ENCODE data around the gene F13B. TPM values are rescaled to one million over a fixed set of nuclear protein-coding genes. Genes with fewer than 3 reads are reported as not detected.

The F13B gene
- total and polyA plus RNA-seq, 7 donors, result not detected

DNA sequence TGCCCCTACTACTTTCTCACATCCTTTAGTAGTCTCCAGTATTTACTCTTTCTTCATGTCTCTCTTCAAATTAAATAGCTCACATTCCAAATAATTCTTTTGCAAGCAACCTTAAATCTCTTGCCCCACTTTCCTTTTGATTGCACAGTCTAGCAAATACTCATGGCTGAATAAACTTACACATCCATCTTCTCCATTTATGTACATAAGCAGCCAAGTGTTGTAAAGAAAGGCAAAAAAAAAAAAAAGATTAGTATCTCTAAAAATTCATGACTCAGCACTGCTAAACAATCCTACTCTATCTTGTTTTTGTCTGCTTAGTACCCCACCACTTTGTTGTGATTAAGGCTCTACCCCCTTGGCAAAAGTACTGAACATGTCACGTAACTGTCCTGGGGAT, 42.6 kb downstream of the F13B start:
- DNase-seq (no peak), ATAC-seq (no peak)
- TF ChIP-seq, protein P1, sequence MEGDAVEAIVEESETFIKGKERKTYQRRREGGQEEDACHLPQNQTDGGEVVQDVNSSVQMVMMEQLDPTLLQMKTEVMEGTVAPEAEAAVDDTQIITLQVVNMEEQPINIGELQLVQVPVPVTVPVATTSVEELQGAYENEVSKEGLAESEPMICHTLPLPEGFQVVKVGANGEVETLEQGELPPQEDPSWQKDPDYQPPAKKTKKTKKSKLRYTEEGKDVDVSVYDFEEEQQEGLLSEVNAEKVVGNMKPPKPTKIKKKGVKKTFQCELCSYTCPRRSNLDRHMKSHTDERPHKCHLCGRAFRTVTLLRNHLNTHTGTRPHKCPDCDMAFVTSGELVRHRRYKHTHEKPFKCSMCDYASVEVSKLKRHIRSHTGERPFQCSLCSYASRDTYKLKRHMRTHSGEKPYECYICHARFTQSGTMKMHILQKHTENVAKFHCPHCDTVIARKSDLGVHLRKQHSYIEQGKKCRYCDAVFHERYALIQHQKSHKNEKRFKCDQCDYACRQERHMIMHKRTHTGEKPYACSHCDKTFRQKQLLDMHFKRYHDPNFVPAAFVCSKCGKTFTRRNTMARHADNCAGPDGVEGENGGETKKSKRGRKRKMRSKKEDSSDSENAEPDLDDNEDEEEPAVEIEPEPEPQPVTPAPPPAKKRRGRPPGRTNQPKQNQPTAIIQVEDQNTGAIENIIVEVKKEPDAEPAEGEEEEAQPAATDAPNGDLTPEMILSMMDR (IDR thresholded peaks at IDR 0.05), result no peak
- intact Hi-C loops (cut with DNase I), result no loop called here
- WGBS, 3 donors, result 95 to 96% (median 95%) methylated on average over 1 of the region's 1 CpG
- Histone ChIP-seq H3K36me3 (ENCODE audit: insufficient read depth in 1 of 2, low read depth in 1 of 2) (no peaks in the 10 kb centered on the region), H3K4me1 (no peaks in the 10 kb centered on the region), H3K4me3 (no peak overlapping the region), H3K27me3 (ENCODE audit: insufficient read depth in 3 of 3, low read length in 2 of 3) (no peaks in the 10 kb centered on the region), H3K27ac (no peak overlapping the region), H3K9me3 (no peaks in the 10 kb centered on the region)

DNA sequence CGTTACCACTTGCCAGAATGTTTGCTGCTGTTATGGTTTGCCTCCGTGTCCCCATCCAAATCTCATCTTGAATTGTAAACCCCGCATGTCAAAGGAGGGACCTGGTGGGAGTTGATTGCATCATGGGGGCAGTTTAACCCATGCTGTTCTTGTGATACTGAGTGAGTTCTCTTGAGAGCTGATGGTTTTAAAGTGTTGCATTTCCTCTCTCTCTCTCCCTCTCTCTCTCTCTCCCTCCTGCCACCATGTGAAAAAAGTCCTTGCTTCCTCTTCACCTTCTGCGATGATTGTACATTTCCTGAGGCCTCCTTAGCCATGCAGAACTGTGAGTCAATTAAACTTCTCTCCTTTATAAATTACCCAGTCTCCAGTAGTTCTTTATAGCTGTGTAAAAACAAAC, 45.3 kb downstream of the F13B start:
- Histone ChIP-seq H3K27me3 (ENCODE audit: insufficient read depth in 3 of 3, low read length in 2 of 3) (no peaks in the 10 kb centered on the region), H3K4me1 (no peaks in the 10 kb centered on the region), H3K27ac (no peak overlapping the region), H3K9me3 (no peaks in the 10 kb centered on the region), H3K4me3 (no peak overlapping the region), H3K36me3 (ENCODE audit: insufficient read depth in 1 of 2, low read depth in 1 of 2) (no peaks in the 10 kb centered on the region)
- no peak for DNase-seq
- ATAC-seq, result no peak
- TF ChIP-seq, protein P1 (IDR thresholded peaks at IDR 0.05), result no peak
- 42 to 50% (median 45%) methylated on average over 4 of the region's 4 CpGs for WGBS, 3 donors
- intact Hi-C loops (cut with DNase I), result no loop called here

DNA sequence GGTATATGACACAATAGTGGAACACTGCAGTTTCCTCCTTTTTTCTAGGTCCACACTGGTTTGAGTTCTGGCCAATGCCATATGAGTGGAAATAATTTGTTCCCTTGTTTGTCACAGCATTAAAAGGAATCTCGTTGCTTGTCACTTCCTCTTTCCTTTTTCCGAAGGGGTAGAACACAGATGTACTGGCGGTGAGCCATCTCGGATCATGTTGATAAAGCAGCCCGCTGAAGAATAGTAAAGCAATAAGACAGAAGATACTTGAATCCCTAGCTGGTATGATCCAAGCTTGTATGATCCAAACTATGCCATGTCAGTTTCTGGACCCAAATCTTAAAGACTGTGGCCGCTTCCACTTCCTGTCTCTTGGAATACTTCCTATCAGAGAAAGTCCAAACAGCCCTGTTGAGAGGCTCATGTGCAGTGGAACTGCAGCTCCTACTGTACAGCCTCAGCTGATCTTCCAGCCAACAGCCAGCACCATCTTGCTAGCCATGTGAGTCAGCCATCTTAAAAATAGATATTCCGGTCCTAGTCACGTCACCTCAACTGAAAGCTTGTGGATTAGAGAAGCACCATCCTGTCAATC, 49.4 kb downstream of the F13B start:
- H3K27me3 ChIP-seq (ENCODE audit: insufficient read depth in 3 of 3, low read length in 2 of 3), result no peaks in the 10 kb centered on the region
- TF ChIP-seq, protein P1 (IDR thresholded peaks at IDR 0.05), result no peak
- H3K4me1 ChIP-seq, result no peaks in the 10 kb centered on the region
- H3K4me3 ChIP-seq, result no peak overlapping the region
- DNase-seq (no peak), ATAC-seq (no peak)
- no peaks in the 10 kb centered on the region for H3K36me3 ChIP-seq (ENCODE audit: insufficient read depth in 1 of 2, low read depth in 1 of 2)
- intact Hi-C loops (cut with DNase I), result no loop called here
- WGBS, 3 donors, result 29 to 38% (median 34%) methylated on average over 8 of the region's 8 CpGs
- H3K27ac ChIP-seq, result no peak overlapping the region
- H3K9me3 ChIP-seq, result no peaks in the 10 kb centered on the region

DNA sequence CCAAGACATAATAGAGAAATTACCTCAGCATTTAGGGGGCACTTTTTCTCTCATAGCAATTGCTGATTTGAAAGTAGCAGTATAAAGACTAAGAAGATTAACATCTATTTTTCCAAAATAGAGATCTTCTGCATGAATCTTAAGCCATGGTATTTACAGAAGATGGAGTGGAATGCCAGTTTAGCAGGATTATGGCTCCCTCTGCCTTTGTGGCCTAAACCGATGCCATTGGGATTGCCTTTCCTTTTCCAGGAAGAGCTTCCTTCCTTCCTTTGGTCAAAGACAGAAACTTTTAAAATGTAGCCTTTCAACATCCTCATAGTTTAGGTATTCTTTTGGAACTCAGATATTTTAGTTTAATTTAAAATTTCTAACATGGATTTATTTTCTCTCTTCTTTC, 50.3 kb downstream of the F13B start:
- no peaks in the 10 kb centered on the region for H3K4me1 ChIP-seq
- H3K9me3 ChIP-seq, result no peaks in the 10 kb centered on the region
- H3K27me3 ChIP-seq (ENCODE audit: insufficient read depth in 3 of 3, low read length in 2 of 3), result no peaks in the 10 kb centered on the region
- no peak overlapping the region for H3K4me3 ChIP-seq
- no peaks in the 10 kb centered on the region for H3K36me3 ChIP-seq (ENCODE audit: insufficient read depth in 1 of 2, low read depth in 1 of 2)
- DNase-seq (no peak), ATAC-seq (no peak)
- H3K27ac ChIP-seq, result no peak overlapping the region
- intact Hi-C loops (cut with DNase I), result no loop called here
- 37 to 38% (median 37%) methylated on average over 1 of the region's 1 CpG for WGBS, 3 donors
- TF ChIP-seq, protein P1 (IDR thresholded peaks at IDR 0.05), result no peak

DNA sequence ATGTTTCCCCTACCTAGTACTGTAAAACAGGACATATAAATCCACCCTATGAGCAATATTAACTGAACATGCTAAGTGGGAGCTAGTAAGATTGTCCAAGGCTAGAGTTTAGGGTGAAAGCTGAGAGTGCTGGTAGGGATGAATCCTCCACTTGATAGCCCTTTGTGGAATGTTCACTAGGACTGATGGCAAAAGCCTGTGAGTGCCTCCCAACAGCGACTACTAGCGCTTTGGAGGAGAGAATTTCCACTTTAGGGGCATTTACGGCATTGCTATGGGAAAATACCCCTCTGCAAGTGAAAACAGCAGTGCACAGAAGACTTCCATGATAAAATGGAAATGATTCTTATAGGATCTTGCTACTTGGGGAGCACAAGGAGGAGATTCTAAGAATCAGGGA, 53.8 kb downstream of the F13B start:
- ATAC-seq (no peak), DNase-seq (no peak)
- WGBS, 3 donors, result 93 to 94% (median 93%) methylated on average over 3 of the region's 3 CpGs
- no peaks in the 10 kb centered on the region for H3K4me1 ChIP-seq
- H3K36me3 ChIP-seq (ENCODE audit: insufficient read depth in 1 of 2, low read depth in 1 of 2), result no peaks in the 10 kb centered on the region
- H3K27me3 ChIP-seq (ENCODE audit: insufficient read depth in 3 of 3, low read length in 2 of 3), result no peaks in the 10 kb centered on the region
- TF ChIP-seq, protein P1 (IDR thresholded peaks at IDR 0.05), result no peak
- intact Hi-C loops (cut with DNase I), result no loop called here
- H3K9me3 ChIP-seq, result no peaks in the 10 kb centered on the region
- H3K4me3 ChIP-seq, result no peak overlapping the region
- no peak overlapping the region for H3K27ac ChIP-seq

Data from psoas muscle (tissue), 8 donors.